WTC11 (cell line): ENCODE data around the gene ATXN7. TPM values are rescaled to one million over a fixed set of nuclear protein-coding genes. Genes with fewer than 3 reads are reported as not detected.

ENCODE experiments used
- ATAC-seq: fragments of 200-7000 bp; cut with Tn5 transposase; 2 replicates; pipeline ENCODE4 v1.10.0; 2021; ENCODE audit warnings: mild to moderate bottlenecking, moderate library complexity
- CTCF ChIA-PET: fragments of 300-600 bp; sonication (Branson Sonifier 250); formaldehyde crosslinking; loops from one replicate; lab custom pipeline; 2021; ENCODE audit warnings: antibody characterized with exemption; lab: Charles Lee
- POLR2A ChIA-PET: fragments of 350-600 bp; sonication (Branson Sonifier 250); formaldehyde crosslinking; loops from one replicate; lab custom pipeline; 2021; ENCODE audit warnings: antibody characterized with exemption; lab: Charles Lee
- DNase-seq: peaks from one replicate; pipeline ENCODE4 v3.0.0; 2021; ENCODE audit warnings: low spot score
- H3K27ac Mint-ChIP-seq: 2 replicates; pipeline ENCODE4 v1.8.0; 2021; ENCODE audit warnings: mixed read lengths
- H3K27me3 Mint-ChIP-seq: 2 replicates; pipeline ENCODE4 v1.8.0; 2021; ENCODE audit warnings: low read depth, mild to moderate bottlenecking, moderate library complexity, mixed read lengths
- H3K36me3 Mint-ChIP-seq: 2 replicates; pipeline ENCODE4 v1.8.0; 2021; ENCODE audit warnings: mixed read lengths
- H3K4me1 Mint-ChIP-seq: 2 replicates; pipeline ENCODE4 v1.8.0; 2022; ENCODE audit warnings: mixed read lengths
- H3K4me3 Mint-ChIP-seq: 2 replicates; pipeline ENCODE4 v1.8.0; 2021; ENCODE audit warnings: mild to moderate bottlenecking, moderate library complexity, mixed read lengths
- H3K9me3 Mint-ChIP-seq: 2 replicates; pipeline ENCODE4 v1.8.0; 2021; ENCODE audit warnings: mixed read lengths
- AR ChIP-seq: fragments of 250-450 bp; sonication (Bioruptor Pico); IDR thresholded peaks from 2 replicates; pipeline ENCODE4 v1.9.0; 2021; ENCODE audit warnings: mild to moderate bottlenecking
- CBFB ChIP-seq: sonication (generic); formaldehyde crosslinking; IDR thresholded peaks from 2 replicates; pipeline ENCODE4 v1.8.1; 2022; ENCODE audit warnings: mild to moderate bottlenecking, low read depth, missing genetic modification reagents
- E2F1 ChIP-seq: sonication (generic); formaldehyde crosslinking; IDR thresholded peaks from 2 replicates; pipeline ENCODE4 v1.8.0; 2022; ENCODE audit warnings: mild to moderate bottlenecking, missing genetic modification reagents
- E2F4 ChIP-seq: sonication (generic); formaldehyde crosslinking; IDR thresholded peaks from 2 replicates; pipeline ENCODE4 v1.8.1; 2022; ENCODE audit warnings: low read depth, mild to moderate bottlenecking, moderate library complexity, missing genetic modification reagents, borderline replicate concordance
- EMX1 ChIP-seq: fragments of 250-450 bp; sonication (Bioruptor Pico); IDR thresholded peaks from 2 replicates; pipeline ENCODE4 v1.8.0; 2021; ENCODE audit warnings: mild to moderate bottlenecking
- FOXK1 ChIP-seq: sonication (generic); formaldehyde crosslinking; IDR thresholded peaks from 2 replicates; pipeline ENCODE4 v1.8.0; 2022; ENCODE audit warnings: mild to moderate bottlenecking, moderate library complexity, missing genetic modification reagents
- FOXP1 ChIP-seq: sonication (generic); formaldehyde crosslinking; IDR thresholded peaks from 2 replicates; pipeline ENCODE4 v1.8.0; 2022; ENCODE audit warnings: missing genetic modification reagents, mild to moderate bottlenecking, moderate library complexity, borderline replicate concordance
- GTF2I ChIP-seq: fragments of 250-450 bp; sonication (Bioruptor Pico); conservative IDR thresholded peaks from 2 replicates; pipeline ENCODE4 v1.4.0; 2021; ENCODE audit warnings: mild to moderate bottlenecking
- KAT7 ChIP-seq: sonication (generic); formaldehyde crosslinking; IDR thresholded peaks from 2 replicates; pipeline ENCODE4 v1.8.1; 2023; ENCODE audit warnings: missing genetic modification reagents, mild to moderate bottlenecking, borderline replicate concordance
- ZNF416 ChIP-seq: fragments of 250-450 bp; sonication (Bioruptor Pico); IDR thresholded peaks from 2 replicates; pipeline ENCODE4 v1.9.0; 2021; ENCODE audit warnings: mild to moderate bottlenecking, inconsistent platforms
- total RNA-seq: library from RNA; stranded (reverse); gene quantifications from 3 replicates; pipeline ENCODE4 v1.2.3, GENCODE V29; 2021
- TF ChIP-seq, protein P1 (sequence below): sonication (generic); formaldehyde crosslinking; IDR thresholded peaks from 2 replicates; pipeline ENCODE4 v1.8.1; 2023; ENCODE audit warnings: mild to moderate bottlenecking, missing genetic modification reagents, moderate library complexity
- TF ChIP-seq, protein P2 (sequence below): sonication (generic); formaldehyde crosslinking; IDR thresholded peaks from 2 replicates; pipeline ENCODE4 v1.8.0; 2023; ENCODE audit warnings: mild to moderate bottlenecking, missing genetic modification reagents

ATXN7 gene
- total RNA-seq, 1 experiment from 2014 or later = 11.7 TPM

GRCh38 chr3:63975723-63976122 lies 112.1 kb downstream of the ATXN7 start:
- no peaks in the 10 kb centered on the region for H3K9me3 Mint-ChIP-seq
- peaks cover 5% of the 10 kb centered on the region; the same call in 1 of the 2 replicates for H3K36me3 Mint-ChIP-seq
- H3K4me3 Mint-ChIP-seq = no peak overlapping the region
- H3K27ac Mint-ChIP-seq = no peak overlapping the region
- ChIA-PET CTCF (interaction anchor here (1.6 to 1.9 kb wide), 2 partner anchors 14 to 18 kb away, joined by 5 to 6 read pairs; no protein-coding TSS in a partner anchor), POLR2A (no interaction called here)
- H3K4me1 Mint-ChIP-seq = peaks cover 29% of the 10 kb centered on the region
- TF ChIP-seq CBFB = no peak
- no peak for TF ChIP-seq FOXP1 (CRISPR knock-in tag)
- no peak for TF ChIP-seq ZNF416 (CRISPR knock-in tag)
- no peak for TF ChIP-seq E2F1 (CRISPR knock-in tag)
- no peak for TF ChIP-seq KAT7 (CRISPR knock-in tag)
- DNase-seq = no peak
- ATAC-seq = no peak
- no peaks in the 10 kb centered on the region for H3K27me3 Mint-ChIP-seq

- H3K4me1 Mint-ChIP-seq = peaks cover 23% of the 10 kb centered on the region
- TF ChIP-seq E2F1 (CRISPR knock-in tag) (no peak), EMX1 (CRISPR knock-in tag) (no peak), FOXK1 (CRISPR knock-in tag) (no peak), KAT7 (CRISPR knock-in tag) (no peak), GTF2I (CRISPR knock-in tag) (no peak), AR (CRISPR knock-in tag) (no peak), E2F4 (CRISPR knock-in tag) (no peak)
- TF ChIP-seq, protein P1, sequence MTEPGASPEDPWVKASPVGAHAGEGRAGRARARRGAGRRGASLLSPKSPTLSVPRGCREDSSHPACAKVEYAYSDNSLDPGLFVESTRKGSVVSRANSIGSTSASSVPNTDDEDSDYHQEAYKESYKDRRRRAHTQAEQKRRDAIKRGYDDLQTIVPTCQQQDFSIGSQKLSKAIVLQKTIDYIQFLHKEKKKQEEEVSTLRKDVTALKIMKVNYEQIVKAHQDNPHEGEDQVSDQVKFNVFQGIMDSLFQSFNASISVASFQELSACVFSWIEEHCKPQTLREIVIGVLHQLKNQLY (CRISPR knock-in tag) = no peak
- TF ChIP-seq, protein P2, sequence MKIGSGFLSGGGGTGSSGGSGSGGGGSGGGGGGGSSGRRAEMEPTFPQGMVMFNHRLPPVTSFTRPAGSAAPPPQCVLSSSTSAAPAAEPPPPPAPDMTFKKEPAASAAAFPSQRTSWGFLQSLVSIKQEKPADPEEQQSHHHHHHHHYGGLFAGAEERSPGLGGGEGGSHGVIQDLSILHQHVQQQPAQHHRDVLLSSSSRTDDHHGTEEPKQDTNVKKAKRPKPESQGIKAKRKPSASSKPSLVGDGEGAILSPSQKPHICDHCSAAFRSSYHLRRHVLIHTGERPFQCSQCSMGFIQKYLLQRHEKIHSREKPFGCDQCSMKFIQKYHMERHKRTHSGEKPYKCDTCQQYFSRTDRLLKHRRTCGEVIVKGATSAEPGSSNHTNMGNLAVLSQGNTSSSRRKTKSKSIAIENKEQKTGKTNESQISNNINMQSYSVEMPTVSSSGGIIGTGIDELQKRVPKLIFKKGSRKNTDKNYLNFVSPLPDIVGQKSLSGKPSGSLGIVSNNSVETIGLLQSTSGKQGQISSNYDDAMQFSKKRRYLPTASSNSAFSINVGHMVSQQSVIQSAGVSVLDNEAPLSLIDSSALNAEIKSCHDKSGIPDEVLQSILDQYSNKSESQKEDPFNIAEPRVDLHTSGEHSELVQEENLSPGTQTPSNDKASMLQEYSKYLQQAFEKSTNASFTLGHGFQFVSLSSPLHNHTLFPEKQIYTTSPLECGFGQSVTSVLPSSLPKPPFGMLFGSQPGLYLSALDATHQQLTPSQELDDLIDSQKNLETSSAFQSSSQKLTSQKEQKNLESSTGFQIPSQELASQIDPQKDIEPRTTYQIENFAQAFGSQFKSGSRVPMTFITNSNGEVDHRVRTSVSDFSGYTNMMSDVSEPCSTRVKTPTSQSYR (CRISPR knock-in tag) = no peak
- ATAC-seq (no peak), DNase-seq (no peak)
- no peak overlapping the region for H3K4me3 Mint-ChIP-seq
- peaks cover 5% of the 10 kb centered on the region; the same call in 1 of the 2 replicates for H3K36me3 Mint-ChIP-seq
- H3K27me3 Mint-ChIP-seq = no peaks in the 10 kb centered on the region
- H3K9me3 Mint-ChIP-seq = no peaks in the 10 kb centered on the region
- POLR2A ChIA-PET = no interaction called here
- CTCF ChIA-PET = interaction anchor here (1.6 to 1.9 kb wide), 2 partner anchors 15 to 17 kb away, joined by 5 to 6 read pairs; no protein-coding TSS in a partner anchor
- no peak overlapping the region for H3K27ac Mint-ChIP-seq
Measured at GRCh38 chr3:63976161-63976871, 112.6 kb downstream of the ATXN7 start.
